ENCODE measurements around the gene TTC38.

Gene TTC38

DNA sequence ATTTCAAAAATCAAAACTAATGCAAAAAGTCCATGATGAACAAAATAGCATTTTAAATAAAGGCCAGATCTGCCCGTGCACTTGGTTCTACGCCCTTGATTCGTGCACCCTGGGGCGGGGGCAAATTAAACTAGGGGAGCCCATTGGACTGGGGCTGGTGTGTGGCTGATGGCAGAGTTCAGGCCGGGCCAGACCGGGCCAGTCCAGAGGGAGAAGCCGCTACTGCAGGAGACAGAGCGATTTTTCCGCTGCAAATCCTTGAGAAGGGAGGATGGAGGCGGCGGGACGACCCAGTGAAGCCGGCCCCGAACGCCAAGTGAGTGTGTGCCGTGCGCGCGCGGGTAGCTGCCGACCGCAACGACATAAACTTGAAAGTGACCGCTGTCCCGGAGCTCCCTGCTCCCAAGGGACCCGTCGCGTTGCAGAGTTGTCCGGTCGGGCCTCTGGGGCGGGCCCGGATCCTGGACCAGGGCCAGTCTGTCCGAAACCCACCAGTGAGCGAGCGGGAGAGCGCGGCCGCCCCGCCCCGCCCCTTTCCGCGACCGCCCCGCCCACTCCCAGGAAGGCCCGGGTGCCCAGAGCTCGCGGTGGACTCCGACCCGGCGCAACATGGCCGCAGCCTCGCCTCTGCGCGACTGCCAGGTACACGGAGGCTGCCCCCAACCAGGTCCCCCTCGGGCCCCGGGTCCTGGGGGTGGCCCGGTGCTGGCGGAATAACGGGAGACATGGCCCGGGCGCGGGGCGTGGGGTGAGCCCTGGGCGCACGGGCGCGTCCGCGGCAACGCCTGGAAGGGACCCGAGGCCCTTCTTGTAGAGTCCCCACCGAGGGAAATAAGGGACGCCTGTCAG lies at the start of gene TTC38:
Gene TTC38, plus strand, starts transcription at position 578 of the 849 bp plus-strand sequence. Its CDS starts 32 bp downstream, at position 610.
- peaks cover 9% of the 10 kb centered on the region for H3K4me1 ChIP-seq (ENCODE audit: low read length)
- peak within 1 kb of the TSS; percentile 67 for H3K9ac ChIP-seq (ENCODE audit: low read length)
- H3K4me3 ChIP-seq (ENCODE audit: low read length), result peak within 1 kb of the TSS; percentile 84
- H3K27ac ChIP-seq (ENCODE audit: low read length), result no peak within 1 kb of the TSS
- H3K36me3 ChIP-seq (replicated peaks; ENCODE audit: low read depth, low read length), result no peaks in the 10 kb centered on the region
- H3K27me3 ChIP-seq (ENCODE audit: low read depth, low read length), result 0 out of 2 replicates have a peak, but pooled peaks cover 6% of the 10 kb centered on the region
- peak within 1 kb of the TSS; percentile 66 for H3K4me2 ChIP-seq (ENCODE audit: low read length)
- H4K20me1 ChIP-seq (ENCODE audit: insufficient read depth, low read length), result no peaks in the 10 kb centered on the region
- H2AFZ ChIP-seq (ENCODE audit: low read depth, low read length), result peak within 1 kb of the TSS; percentile 81
- no peaks in the 10 kb centered on the region for H3K9me3 ChIP-seq (ENCODE audit: insufficient read depth, low read length)
- no peak for TF ChIP-seq EZH2phosphoT487 (IDR thresholded peaks at IDR 0.05; ENCODE audit: low read depth)
- no peak for TF ChIP-seq CTCF (IDR thresholded peaks at IDR 0.05; ENCODE audit: low read depth, low read length)
- H3K79me2 ChIP-seq (ENCODE audit: low read length), result no peaks in the 10 kb centered on the region

- Histone ChIP-seq H3K36me3 (replicated peaks; ENCODE audit: low read depth, low read length) (peaks cover 34% of the 10 kb centered on the region), H2AFZ (ENCODE audit: low read depth, low read length) (no peak overlapping the region), H4K20me1 (ENCODE audit: insufficient read depth, low read length) (no peaks in the 10 kb centered on the region), H3K79me2 (ENCODE audit: low read length) (no peaks in the 10 kb centered on the region), H3K4me1 (ENCODE audit: low read length) (peaks cover 25% of the 10 kb centered on the region), H3K27ac (ENCODE audit: low read length) (peak overlapping the region; percentile 83), H3K9me3 (ENCODE audit: insufficient read depth, low read length) (no peaks in the 10 kb centered on the region), H3K9ac (ENCODE audit: low read length) (no peak overlapping the region), H3K27me3 (ENCODE audit: low read depth, low read length) (no peaks in the 10 kb centered on the region), H3K4me3 (ENCODE audit: low read length) (peak overlapping the region; percentile 17; the same call in 1 of the 2 replicates), H3K4me2 (ENCODE audit: low read length) (peak overlapping the region; percentile 65)
- TF ChIP-seq EZH2phosphoT487 (IDR thresholded peaks at IDR 0.05; ENCODE audit: low read depth), result no peak
- TF ChIP-seq CTCF (IDR thresholded peaks at IDR 0.05; ENCODE audit: low read depth, low read length), result no peak
Measured at GRCh38 chr22:46219636-46220035, 48.2 kb upstream of the TTC38 start.

- Histone ChIP-seq H3K9ac (ENCODE audit: low read length) (peak overlapping the region; percentile 37; the same call in 1 of the 2 replicates), H2AFZ (ENCODE audit: low read depth, low read length) (no peak overlapping the region), H3K4me3 (ENCODE audit: low read length) (peak overlapping the region; percentile 38), H3K27me3 (ENCODE audit: low read depth, low read length) (no peaks in the 10 kb centered on the region), H3K4me1 (ENCODE audit: low read length) (peaks cover 25% of the 10 kb centered on the region), H4K20me1 (ENCODE audit: insufficient read depth, low read length) (no peaks in the 10 kb centered on the region), H3K79me2 (ENCODE audit: low read length) (no peaks in the 10 kb centered on the region), H3K36me3 (replicated peaks; ENCODE audit: low read depth, low read length) (peaks cover 39% of the 10 kb centered on the region), H3K9me3 (ENCODE audit: insufficient read depth, low read length) (no peaks in the 10 kb centered on the region), H3K4me2 (ENCODE audit: low read length) (peak overlapping the region; percentile 65), H3K27ac (ENCODE audit: low read length) (peak overlapping the region; percentile 83)
- TF ChIP-seq EZH2phosphoT487 (IDR thresholded peaks at IDR 0.05; ENCODE audit: low read depth) (no peak), CTCF (IDR thresholded peaks at IDR 0.05; ENCODE audit: low read depth, low read length) (no peak)
Measured at GRCh38 chr22:46220921-46221320, 46.9 kb upstream of the TTC38 start.

GRCh38 chr22:46224044-46224897 lies 43.5 kb upstream of the TTC38 start:
- no peak for TF ChIP-seq CTCF (IDR thresholded peaks at IDR 0.05; ENCODE audit: low read depth, low read length)
- TF ChIP-seq EZH2phosphoT487 (IDR thresholded peaks at IDR 0.05; ENCODE audit: low read depth), result no peak

More at GRCh38 chr22:46224044-46224897, 43.5 kb upstream of the TTC38 start:
- Histone ChIP-seq H3K4me2 (ENCODE audit: low read length) (no peak overlapping the region), H2AFZ (ENCODE audit: low read depth, low read length) (no peak overlapping the region), H4K20me1 (ENCODE audit: insufficient read depth, low read length) (no peaks in the 10 kb centered on the region), H3K36me3 (replicated peaks; ENCODE audit: low read depth, low read length) (peaks cover 31% of the 10 kb centered on the region), H3K9me3 (ENCODE audit: insufficient read depth, low read length) (no peaks in the 10 kb centered on the region), H3K9ac (ENCODE audit: low read length) (no peak overlapping the region), H3K4me1 (ENCODE audit: low read length) (peaks cover 23% of the 10 kb centered on the region), H3K27ac (ENCODE audit: low read length) (no peak overlapping the region), H3K27me3 (ENCODE audit: low read depth, low read length) (no peaks in the 10 kb centered on the region), H3K4me3 (ENCODE audit: low read length) (no peak overlapping the region), H3K79me2 (ENCODE audit: low read length) (no peaks in the 10 kb centered on the region)

All from OCI-LY3 (cell line).